ENCODE results near the gene KCNK3.
"Not testable (repeated sequence)": the region's sequence is repeated elsewhere in the genome, so short reads cannot be mapped to it uniquely, and the experiment has no call there.

Gene KCNK3

DNA sequence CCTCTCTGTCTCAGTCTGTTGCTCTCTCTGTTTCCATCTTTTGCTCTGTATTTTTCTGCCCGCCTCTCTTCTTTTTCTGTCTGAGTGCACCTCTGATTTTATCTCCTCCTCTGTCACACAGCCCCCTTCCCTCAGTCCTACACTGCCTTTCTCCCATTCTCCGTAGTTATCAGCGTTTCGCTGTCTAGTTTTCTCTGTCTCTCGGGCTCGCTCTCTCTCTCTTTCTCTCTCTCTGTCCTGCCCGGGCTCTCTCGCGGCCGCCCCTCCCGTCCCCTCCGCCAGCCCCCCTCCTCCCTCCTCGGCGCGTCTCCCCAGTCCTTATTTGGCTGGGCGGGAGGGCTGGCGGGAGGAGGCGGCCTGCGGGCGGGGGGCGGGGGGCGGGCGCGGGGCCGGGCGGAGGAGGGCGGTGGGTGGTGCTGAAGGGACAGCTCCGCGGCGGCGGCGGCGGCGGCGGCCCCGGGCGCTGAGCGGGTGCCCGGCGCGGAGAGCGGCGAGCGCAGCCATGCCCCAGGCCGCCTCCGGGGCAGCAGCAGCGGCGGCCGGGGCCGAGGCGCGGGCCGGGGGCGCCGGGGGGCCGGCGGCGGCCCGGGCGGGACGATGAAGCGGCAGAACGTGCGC is at the start of gene KCNK3:
Gene KCNK3 (plus strand): TSS at position 444 of the 618 bp plus-strand sequence. CDS start 154 bp downstream, at position 598.
- peak in 4 of 14 donors; percentile 24 to 68 (median 52) for DNase-seq

DNA sequence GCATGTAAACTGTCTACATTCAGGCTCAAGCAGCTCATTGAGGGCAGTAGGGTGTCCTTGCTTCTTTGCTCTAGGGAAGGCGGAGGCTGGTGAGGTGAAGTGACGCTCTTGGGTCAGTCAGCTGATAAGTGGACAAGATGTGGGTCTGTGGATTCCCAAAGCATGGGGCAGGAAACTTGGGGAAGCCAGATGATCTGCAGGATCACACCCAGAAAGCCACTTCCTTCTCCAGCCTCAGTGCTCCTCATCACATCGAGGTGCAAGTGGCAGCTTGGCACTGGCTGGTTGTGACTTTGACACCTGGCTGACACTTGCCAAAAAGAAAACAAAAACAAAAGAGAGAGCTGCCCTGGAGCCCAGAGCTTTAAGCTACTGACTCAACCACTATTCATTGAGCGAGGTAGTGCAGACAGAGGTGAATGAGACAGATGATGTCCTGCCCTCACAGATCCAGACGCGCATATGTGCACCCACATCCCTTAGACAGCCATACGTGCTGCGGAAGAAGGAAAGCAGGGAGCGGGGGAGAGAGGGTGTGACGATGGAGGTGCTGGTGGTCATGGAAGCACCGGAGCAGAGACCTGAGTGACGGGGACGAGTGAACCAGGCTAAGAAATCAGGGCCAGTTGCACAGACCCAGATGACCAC is 48.2 kb upstream of the KCNK3 start:
- DNase-seq, result no peak

DNA sequence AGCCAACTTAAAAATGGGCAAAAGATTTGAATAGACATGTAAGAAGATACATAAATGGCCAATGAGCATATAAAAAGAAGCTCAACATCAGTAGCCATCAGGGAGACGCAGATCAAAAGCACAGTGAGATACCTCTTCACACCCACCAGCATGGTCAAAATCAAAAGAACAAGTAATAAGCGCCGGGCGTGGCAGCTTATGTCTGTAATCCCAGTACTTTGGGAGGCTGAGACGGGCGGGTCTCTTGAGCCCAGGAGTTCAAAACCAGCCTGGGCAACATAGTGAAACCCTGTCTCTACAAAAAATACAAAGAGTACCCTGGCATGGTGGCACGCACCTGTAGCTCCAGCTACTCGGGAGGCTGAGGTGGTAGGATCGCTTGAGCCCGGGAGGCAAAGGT is 46.8 kb upstream of the KCNK3 start:
- no peak for DNase-seq

DNA sequence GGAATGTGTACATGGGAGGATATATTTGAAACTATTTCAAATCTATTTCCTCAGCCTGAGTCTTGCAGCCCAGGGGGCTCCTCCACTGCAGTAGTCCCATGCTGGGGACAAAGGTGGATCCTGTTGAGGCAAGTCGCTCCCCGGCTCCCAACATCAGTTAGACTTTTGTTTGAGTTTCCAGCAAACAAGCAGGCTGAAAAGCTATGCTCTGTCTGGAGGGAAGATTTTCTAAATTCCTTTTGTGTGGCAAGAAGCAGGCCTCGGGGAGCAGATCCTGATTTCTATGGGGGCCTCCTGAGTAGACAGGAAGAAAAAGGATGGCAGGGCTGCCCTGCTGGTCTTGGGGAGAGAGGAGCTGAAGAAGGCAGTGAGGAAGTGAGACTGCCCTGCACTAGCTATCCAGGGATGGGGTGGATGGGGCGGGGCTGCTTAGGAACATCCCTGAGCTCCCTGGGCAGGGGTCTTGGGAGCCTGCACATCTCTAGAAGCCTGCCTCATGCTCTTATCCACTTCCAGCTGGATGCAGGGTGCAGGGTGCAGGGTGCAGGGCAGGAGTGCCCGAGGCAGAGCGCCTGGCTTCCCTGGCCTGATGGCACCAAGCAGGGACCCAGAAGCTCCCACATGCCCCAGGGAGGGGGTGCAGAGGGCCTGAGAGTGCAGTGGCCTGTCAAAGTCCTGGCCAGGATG is 45.4 kb upstream of the KCNK3 start:
- no peak for DNase-seq

DNA sequence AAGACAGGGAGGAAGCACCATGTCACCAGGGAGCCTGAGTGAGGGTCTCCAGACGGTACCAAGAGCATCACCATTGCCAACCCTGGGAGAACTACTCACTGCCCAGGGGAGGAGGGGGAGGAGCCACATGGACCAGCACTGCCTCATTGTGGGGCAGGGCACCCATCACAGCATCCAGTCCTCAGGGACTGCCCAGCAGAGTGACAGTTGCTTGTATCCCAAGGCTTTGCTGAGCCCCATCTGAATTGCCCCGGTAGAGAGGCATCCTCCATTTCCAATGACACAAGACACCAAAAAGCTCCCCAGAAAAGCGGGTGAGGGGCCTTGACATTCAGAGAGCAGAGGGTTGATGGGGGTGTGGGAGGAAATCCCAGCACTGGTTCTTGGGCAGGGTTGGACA is 44.5 kb upstream of the KCNK3 start:
- no peak for DNase-seq

DNA sequence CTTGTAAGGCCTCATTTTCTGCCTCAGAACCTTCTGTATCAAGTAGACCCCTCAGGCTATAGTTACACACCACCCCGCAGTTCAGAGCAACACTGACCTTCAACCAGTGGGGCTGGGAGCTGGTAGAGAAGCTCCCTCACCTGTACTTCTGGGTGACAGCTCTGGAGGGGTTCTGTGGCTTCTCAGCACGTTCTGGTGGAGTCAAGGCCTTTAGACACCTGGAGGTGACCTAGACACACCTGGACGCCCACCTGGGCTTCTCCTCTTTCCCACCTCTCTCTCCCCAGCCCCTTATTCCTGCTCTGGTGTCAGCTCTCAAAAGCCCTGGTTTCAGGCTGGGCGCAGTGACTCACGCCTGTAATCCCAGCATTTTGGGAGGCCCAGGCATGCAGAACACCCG is 44.0 kb upstream of the KCNK3 start:
- no peak for DNase-seq

DNA sequence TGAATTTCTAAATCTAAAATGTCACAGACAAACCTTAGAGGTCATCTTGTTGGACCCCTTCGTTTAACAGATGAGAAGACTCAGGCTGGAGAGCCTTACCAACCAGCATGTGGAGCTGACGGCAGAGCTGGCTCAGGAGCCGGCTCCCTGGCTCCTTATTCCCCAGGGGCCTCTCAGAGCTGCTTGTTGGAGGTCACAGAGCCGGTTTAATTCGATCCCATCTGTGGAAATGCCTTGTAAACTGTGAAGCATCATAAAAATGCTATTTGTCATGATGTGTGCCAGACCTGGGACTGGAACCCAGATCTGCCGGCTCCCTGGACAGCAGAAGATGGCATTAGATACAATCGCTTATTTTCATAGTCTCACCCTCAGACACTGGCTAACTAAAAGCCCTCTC is 43.2 kb upstream of the KCNK3 start:
- no peak for DNase-seq

DNA sequence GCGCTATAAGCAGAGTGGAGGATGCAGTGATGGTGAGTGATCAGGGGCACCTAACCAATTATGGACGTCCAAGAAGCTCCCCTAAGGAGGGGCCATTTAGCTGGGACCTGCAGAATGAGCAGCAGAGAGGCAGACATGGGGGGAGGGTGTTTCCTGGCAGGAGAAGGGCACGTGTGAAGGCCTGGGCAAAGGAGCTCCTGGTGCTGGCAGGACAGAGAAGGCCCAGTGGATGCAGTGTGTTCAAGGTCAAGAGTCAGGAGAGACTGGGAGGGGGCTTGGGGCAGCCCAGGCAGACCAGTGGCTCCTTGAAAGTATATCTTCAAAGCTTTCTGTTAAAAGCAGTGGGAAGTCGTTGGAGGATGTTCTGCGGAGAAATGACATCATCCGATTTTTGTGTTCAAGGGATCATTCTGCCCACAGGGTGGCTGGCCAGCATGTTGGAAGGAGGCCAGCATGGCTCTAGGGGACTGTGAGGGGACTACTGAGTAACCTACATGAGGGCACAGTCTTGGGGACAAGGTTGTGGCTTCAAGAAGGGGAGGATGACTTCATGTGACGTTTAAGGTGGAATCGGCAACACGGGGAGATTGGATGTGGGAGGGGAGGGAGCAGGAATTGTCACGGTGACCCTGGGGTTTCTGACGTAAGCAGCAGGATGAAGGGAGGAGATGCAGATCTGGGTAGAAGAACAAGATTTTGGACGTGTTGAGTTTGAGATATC is 42.4 kb upstream of the KCNK3 start:
- peak in 1 of 14 donors; percentile 35 for DNase-seq

DNA sequence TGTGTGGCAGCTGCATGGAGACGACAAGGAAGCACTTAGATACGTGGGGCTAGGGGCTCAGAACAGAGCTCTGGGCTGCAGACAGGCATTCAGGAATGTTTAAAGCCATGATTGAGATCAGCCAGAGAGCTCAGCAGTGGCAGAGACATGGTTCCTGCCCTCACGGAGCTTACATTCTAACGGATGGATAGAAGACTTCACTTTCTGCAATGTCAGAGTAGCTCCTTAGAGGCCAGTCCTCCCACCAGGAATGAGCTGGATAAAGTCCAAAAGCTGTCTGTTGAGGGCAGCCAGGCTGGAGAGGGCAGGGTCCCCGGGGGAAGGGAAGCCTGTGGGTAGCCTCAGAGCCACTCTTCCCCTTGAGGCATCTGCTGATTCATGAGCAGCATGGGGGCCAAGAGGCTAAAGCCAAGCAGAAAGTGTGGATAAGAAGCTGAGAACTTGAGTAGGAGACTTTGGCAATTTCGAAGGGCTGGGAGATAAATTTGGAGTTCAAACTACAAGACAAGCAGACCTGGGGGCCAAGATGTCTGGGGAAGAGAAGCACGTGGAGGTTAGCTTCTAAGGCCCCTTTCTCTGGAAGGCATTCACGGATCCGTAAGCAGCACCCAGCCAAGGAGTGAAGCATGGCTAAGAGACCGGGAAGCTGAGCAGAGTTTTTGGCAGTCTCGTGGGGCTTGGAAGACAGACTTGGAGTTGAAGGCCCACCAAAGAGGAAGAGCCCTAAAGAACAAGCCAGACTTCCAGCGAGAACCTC is 41.6 kb upstream of the KCNK3 start:
- DNase-seq, result no peak

DNA sequence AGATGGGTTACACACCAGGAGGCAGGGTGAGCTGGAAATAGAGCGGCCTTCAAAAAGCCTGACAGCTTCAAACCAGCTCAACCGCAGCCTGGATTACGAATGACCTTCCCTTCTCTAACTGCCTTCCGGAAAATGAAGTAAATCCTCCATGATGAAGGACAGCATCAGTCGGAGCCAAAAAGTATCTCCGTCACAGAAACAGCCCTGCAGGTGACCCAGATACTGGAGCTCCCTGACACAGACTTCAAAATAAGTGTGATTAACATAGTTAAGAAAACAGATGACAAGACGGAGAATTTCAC is 41.1 kb upstream of the KCNK3 start:
- DNase-seq, result no peak

DNA sequence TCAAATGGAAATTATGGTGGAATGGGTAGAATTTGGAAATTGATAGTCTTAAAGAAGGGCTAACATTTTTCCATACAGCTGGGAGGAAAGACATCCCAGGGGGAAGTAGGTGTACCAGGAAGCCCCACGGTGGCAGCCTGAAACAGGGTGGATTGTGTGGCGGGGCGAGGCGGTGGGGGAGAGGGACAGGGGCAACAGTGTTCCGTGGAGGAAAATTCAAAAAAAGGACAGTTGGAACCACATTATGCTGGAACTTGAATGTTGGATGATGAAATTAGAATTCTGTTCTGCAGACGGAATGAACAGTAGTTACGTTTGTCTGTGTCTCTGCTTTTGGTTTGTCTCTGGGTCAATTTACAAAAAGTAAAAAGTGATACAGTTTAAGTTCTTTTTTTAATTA is 40.7 kb upstream of the KCNK3 start:
- no peak for DNase-seq

DNA sequence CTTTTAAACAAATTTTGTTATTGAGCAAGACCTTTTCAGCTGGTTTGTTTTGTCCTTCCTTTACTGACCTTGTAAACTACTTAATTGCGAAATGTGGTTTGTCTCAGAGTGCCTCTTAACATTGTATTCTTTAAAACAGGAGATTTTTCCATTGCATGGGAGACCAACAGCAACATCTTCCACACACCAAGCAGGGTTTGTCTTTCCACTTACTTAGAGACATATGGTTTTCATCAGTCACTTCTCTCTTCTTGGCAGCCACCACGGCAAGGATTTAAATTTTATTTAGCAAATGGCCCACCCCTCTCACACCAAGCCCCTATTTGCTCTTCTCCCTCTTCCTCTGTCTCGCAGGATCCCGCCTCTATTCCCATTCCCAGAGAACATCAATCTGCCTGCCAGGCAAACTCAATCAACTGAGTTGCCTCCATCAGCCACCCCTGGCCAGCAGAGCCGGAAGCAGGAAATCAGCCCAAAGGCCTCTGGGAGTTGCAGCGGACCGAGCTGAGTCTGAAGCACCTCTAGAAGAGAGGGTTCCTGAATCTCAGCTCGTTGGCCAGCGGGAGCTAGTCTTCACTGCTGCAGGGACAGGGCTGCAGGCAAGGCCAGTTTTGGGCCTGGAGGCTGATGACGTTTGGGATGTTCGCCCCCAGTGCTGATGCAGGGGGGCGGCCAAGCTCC is 40.0 kb upstream of the KCNK3 start:
- no peak for DNase-seq

DNA sequence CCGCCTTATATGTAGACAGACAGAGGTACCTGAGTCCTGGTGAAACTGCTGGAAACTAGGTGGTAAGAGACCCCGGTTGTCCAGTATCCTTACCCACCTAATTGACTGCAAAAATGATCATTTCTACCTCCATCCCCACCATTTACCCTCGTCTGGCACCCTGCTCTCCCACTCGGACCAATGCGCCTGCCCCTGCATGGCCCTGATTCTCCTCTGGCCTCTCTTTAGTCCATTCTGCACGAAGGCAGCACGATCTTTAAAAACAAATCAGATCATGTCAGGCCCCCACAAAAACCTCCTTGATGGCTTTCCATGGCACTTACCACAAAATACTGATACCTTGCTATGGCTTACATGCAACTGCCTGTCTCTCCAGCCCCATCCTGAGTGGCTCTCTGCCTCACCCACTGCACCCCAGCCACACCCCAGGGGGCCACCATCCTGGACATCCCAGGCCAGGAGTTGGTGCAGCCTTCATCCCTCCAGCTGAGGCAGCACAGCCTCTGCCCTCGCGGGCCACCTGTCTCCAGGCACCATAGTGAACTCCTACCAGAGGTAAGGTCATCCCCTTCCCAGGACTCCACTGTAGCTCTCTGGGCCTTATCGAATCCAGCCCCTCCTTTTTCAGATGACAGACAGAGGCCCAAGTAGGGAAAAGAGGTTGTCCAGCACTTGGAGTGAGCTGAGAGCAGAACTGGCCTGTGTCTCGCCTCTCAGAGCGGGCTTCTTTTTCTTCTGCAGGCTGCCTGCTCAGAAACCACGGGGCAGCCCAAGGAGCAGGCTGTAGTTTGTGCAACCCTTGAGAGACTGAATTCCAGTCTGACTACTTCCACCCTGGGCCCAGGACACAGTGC is 39.1 kb upstream of the KCNK3 start:
- no peak for DNase-seq

DNA sequence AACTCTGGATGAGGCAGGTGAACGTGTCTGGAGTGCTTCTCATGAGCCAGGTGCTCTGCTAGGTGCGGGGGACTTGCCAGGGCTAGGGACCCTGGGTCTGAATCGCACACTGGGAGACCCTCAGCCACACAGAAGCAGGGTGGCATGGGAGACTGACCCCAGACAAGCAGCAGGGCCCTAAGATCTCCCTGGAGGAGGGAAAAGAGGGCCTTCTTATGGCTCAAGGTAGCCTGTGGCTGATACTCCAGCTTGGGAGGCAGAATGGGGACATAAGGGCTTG is 38.5 kb upstream of the KCNK3 start:
- DNase-seq, result no peak

DNA sequence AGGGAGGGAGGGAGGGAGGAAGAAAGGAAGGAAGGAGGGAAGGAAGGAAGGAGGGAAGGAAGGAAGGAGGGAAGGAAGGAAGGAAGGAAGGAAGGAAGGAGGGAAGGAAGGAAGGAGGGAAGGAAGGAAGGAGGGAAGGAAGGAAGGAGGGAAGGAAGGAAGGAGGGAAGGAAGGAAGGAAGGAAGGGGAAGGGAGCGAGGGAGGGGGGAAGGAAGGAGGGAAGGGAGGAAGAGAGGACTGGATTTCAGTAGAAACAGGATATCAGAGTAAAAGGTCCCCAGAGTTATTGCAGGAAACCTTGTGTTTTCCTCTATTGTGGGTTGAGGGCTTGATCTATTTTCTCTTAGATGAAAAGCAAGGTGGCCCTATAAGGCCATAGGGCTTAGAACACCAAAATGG is 37.4 kb upstream of the KCNK3 start:
- not testable (repeated sequence) for DNase-seq

DNA sequence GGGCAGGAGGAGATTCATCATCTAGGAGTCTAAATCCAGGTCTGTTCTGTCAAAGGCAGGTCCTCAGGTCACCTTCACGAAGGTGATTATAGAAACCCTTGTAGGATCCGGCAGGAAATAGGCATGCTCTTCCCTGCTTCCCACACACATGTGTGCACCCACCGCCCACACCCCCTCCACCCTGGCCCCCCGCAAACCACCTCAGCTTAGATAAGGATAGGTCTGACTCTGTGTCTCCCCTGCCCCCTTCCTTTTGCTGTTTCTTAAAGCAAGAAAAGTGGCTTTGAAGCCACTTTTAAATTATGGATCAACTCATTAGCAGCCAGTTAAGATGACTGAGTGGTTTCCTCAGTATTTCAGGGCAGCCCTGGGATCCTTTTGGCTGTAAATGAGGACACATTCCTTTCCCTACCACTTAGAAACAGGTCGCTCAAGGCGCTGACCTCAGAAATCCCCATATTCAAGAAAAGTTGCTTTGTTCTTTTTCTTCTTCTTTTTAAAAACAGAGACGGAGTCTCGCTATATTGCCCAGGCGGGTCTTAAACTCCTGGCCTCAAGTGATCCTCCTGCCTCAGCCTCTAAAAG is 36.8 kb upstream of the KCNK3 start:
- no peak for DNase-seq

DNA sequence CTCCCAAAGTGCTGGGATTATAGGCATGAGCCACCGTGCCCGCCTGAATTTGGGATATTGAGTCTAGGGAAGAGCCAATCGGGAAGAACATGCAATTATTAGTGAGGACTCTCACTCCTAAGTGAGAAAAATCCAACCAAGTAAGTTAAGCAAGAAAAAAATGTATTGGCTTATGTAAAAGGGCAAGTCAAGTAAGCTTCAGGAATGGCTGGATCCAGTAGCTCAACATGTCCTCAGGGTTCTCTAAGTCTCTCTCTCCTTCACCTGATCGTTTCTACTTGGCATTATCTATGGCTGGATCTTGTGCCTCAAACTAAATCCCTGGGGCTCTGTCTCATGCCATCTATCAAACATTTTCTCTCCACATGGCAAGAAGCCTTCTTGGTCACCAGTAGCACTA is 35.3 kb upstream of the KCNK3 start:
- DNase-seq, result no peak

DNA sequence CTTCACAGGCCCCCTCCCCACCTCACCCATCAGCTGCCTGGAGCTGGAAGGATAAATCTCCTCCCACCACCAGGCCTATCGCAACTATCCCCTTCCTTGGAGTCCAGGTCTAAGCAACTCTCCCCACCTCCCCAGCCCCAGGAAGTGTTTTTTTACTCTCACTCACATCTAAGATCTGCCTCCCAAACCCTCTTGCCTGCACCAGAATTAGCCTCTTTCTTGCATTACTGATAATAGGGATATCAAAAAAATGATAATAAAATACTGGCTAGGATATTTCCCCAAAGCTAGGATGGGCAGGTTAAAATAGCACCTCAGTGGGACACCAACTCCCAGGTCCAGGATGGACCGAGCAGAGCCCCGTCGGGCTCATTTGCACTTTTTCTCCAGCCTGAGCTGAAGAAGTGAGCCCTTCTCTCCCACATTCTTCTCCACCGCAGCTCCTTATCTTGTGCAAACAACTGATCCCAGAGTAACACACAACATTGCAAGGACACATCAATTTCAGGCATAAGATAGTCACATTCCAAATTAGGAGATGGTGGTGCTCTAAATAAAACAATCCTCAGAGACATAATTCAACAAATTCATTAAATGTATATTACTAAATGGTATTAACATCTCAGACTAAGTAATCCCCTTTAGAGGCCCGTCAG is 33.7 kb upstream of the KCNK3 start:
- DNase-seq, result no peak

DNA sequence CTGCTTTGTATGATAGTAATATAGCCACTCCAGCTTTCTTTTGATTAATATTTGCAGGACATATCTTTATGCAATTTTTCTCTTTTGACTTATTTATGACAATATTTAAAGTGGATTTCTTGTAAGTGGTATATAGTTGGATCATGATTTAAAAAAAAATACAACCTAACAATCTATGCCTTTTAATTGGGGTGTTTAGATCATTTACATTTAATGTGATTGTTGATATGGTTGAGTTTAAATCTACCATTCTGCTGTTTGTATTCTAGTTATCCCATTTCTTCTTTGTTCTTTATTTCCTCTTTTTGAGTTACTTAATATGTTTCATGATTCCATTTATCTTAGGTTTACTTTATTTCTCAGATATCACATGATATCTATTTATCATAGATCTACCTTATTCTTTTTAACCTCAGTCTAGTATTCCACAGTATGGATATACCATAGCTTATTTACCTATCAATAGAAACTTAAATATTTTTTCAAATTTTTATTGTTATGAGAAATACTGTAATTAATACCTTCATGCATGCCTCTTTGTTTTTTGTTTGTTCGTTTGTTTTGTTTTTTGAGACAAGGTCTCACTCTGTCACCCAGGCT is 32.1 kb upstream of the KCNK3 start:
- DNase-seq, result no peak

DNA sequence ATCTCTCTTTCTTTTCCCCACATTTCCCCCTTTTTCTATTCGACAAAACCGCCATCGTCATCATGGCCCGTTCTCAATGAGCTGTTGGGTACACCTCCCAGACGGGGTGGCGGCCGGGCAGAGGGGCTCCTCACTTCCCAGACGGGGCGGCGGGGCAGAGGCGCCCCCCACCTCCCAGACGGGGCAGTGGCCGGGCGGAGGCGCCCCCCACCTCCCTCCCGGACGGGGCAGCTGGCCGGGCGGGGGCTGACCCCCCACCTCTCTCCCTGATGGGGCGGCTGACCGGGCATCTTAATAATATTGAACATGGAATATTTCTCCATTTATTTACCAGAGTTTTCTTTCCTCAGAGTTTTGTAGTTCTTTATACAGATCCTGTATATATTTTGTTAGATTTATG is 27.2 kb upstream of the KCNK3 start:
- not testable (repeated sequence) for DNase-seq

All from C1 segment of cervical spinal cord (tissue), 14 donors.